Activated naive CD4-positive, alpha-beta T cell treated with anti-CD3 and anti-CD28 coated beads for 36 hours (primary cell): ENCODE results near the gene CNPY4. TPM values are rescaled to one million over a fixed set of nuclear protein-coding genes. Genes with fewer than 3 reads are reported as not detected.
"Not testable (repeated sequence)": the region's sequence is repeated elsewhere in the genome, so short reads cannot be mapped to it uniquely, and the experiment has no call there.

Source experiments
- CTCF ChIA-PET: fragments of 350-600 bp; sonication (Branson Sonifier 250); formaldehyde crosslinking; loops from one replicate; lab custom pipeline; 2021; ENCODE audit warnings: antibody characterized with exemption; lab: Charles Lee
- DNase-seq: peaks from one replicate; pipeline ENCODE4 v3.0.0-alpha.2; 2020
- H3K27ac Mint-ChIP-seq: one replicate; pipeline ENCODE4 v1.8.0; 2021; ENCODE audit warnings: mild to moderate bottlenecking, mixed read lengths
- H3K27me3 Mint-ChIP-seq: one replicate; pipeline ENCODE4 v1.8.0; 2021; ENCODE audit warnings: low read depth, mixed read lengths
- H3K36me3 Mint-ChIP-seq: one replicate; pipeline ENCODE4 v1.8.0; 2021; ENCODE audit warnings: low read depth, mixed read lengths
- H3K4me1 Mint-ChIP-seq: one replicate; pipeline ENCODE4 v1.8.0; 2021; ENCODE audit warnings: low read depth, mixed read lengths
- H3K4me3 Mint-ChIP-seq: one replicate; pipeline ENCODE4 v1.8.0; 2021; ENCODE audit warnings: mild to moderate bottlenecking, moderate library complexity, mixed read lengths
- H3K9me3 Mint-ChIP-seq: one replicate; pipeline ENCODE4 v1.8.0; 2021; ENCODE audit warnings: mixed read lengths
- intact Hi-C: fragments of 100-400 bp; cut with micrococcal nuclease; formaldehyde crosslinking; loops from one replicate; pipeline ENCODE4 v1.15.1; 2023
- total RNA-seq, 2 experiments: library from RNA; stranded (reverse); gene quantifications; one replicate each; pipeline ENCODE4 v1.2.3, GENCODE V29; 2021

The CNPY4 gene
- total RNA-seq, 2 experiments from 2014 or later, result 7.2 to 8.7 TPM

- no peak for DNase-seq
- Mint-ChIP-seq H3K9me3 (no peaks in the 10 kb centered on the region), H3K27me3 (no peaks in the 10 kb centered on the region), H3K4me3 (peak overlapping the region; percentile 100), H3K4me1 (peaks cover 27% of the 10 kb centered on the region), H3K36me3 (peaks cover 13% of the 10 kb centered on the region), H3K27ac (peak overlapping the region; percentile 99)
- CTCF ChIA-PET, result interaction anchor here (0.7 to 1.0 kb wide), 5 partner anchors 23 to 261 kb away, joined by 3 to 4 read pairs (median 3); partner anchors contain the start of gene LAMTOR4
- intact Hi-C loops, result loop anchor here (1.0 to 5.0 kb wide), 5 partner anchors 25 to 719 kb away; partner anchors contain the start of genes AP4M1, BUD31, MCM7 and PDAP1
Measured at GRCh38 chr7:100126239-100126930, 7.0 kb downstream of the CNPY4 start.

GRCh38 chr7:100126931-100127865 is 7.8 kb downstream of the CNPY4 start, which contains the start of gene MBLAC1:
Gene MBLAC1, plus strand, starts transcription at chr7:100126967. Its CDS starts 429 bp downstream, at chr7:100127396.
- DNase-seq, result peak; percentile 94
- no peaks in the 10 kb centered on the region for H3K27me3 Mint-ChIP-seq
- H3K36me3 Mint-ChIP-seq, result peaks cover 13% of the 10 kb centered on the region
- intact Hi-C loops, result loop anchor here (1.0 to 5.0 kb wide), 6 partner anchors 8 to 720 kb away; partner anchors contain the start of genes AP4M1, BUD31, CNPY4 and MCM7
- no peaks in the 10 kb centered on the region for H3K9me3 Mint-ChIP-seq
- H3K4me3 Mint-ChIP-seq, result peak within 1 kb of the TSS; percentile 100
- peak within 1 kb of the TSS; percentile 99 for H3K27ac Mint-ChIP-seq
- H3K4me1 Mint-ChIP-seq, result peaks cover 30% of the 10 kb centered on the region
- CTCF ChIA-PET, result interaction anchor here (0.8 to 1.4 kb wide), 4 partner anchors 22 to 218 kb away, joined by 3 to 4 read pairs (median 4); partner anchors contain the start of genes AP4M1, LAMTOR4 and MCM7

- intact Hi-C loops, result loop anchor here (1.0 to 5.0 kb wide), 4 partner anchors 9 to 721 kb away; partner anchors contain the start of genes BUD31, CNPY4, PDAP1 and TAF6
Measured at GRCh38 chr7:100127866-100128636, 8.6 kb downstream of the CNPY4 start.

GRCh38 chr7:100128637-100128963 is 9.2 kb downstream of the CNPY4 start:
- DNase-seq, result no peak
- intact Hi-C loops, result loop anchor here (5.0 kb wide), 1 partner anchor 721 kb away; the partner anchor contains the start of genes BUD31 and PDAP1

More at GRCh38 chr7:100127866-100128636, 8.6 kb downstream of the CNPY4 start:
- no peaks in the 10 kb centered on the region for H3K9me3 Mint-ChIP-seq
- peak; percentile 28 for DNase-seq
- CTCF ChIA-PET, result interaction anchor here (0.6 to 6.3 kb wide), 6 partner anchors 11 to 424 kb away, joined by 3 to 60 read pairs (median 4); partner anchors contain the start of genes AP4M1 and MCM7
- peaks cover 9% of the 10 kb centered on the region for H3K36me3 Mint-ChIP-seq
- H3K4me1 Mint-ChIP-seq, result peaks cover 34% of the 10 kb centered on the region
- H3K4me3 Mint-ChIP-seq, result peak overlapping the region; percentile 100
- peak overlapping the region; percentile 66 for H3K27ac Mint-ChIP-seq
- no peaks in the 10 kb centered on the region for H3K27me3 Mint-ChIP-seq

DNA sequence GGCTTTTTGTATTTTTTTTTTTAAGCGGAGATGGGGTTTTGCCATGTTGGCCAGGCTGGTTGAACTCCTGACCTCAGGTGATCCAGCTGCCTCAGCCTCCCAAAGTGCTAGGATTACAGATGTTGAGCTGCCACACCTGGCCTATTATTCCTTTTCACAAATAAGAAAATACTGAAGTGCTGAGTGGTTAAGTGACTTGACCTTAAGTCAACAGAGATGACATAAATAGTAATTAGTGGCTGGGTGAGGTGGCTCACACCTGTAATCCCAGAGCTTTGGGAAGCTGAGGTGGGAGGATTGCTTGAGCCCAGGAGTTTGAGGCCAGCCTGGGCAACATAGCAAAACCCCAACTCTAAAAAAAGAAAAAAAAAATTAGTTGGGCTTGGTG is 10.8 kb downstream of the CNPY4 start:
- H3K27ac Mint-ChIP-seq, H3K4me3 Mint-ChIP-seq, DNase-seq, H3K36me3 Mint-ChIP-seq, H3K27me3 Mint-ChIP-seq, H3K9me3 Mint-ChIP-seq: not testable (repeated sequence)
- H3K4me1 Mint-ChIP-seq, result peaks cover 25% of the 10 kb centered on the region
- intact Hi-C loops, result loop anchor here (2.0 to 5.0 kb wide), 2 partner anchors 212 to 217 kb away; no protein-coding TSS in a partner anchor
- CTCF ChIA-PET, result interaction anchor here (0.6 to 6.3 kb wide), 17 partner anchors 9 to 277 kb away, joined by 3 to 60 read pairs (median 4); partner anchors contain the start of gene LAMTOR4

More at GRCh38 chr7:100128637-100128963, 9.2 kb downstream of the CNPY4 start:
- no peaks in the 10 kb centered on the region for H3K27me3 Mint-ChIP-seq
- CTCF ChIA-PET, result interaction anchor here (0.6 to 6.3 kb wide), 7 partner anchors 11 to 423 kb away, joined by 3 to 60 read pairs (median 4); partner anchors contain the start of genes AP4M1 and MCM7
- H3K4me1 Mint-ChIP-seq, result peaks cover 34% of the 10 kb centered on the region
- no peaks in the 10 kb centered on the region for H3K9me3 Mint-ChIP-seq
- peaks cover 9% of the 10 kb centered on the region for H3K36me3 Mint-ChIP-seq
- H3K27ac Mint-ChIP-seq, result no peak overlapping the region
- peak overlapping the region; percentile 100 for H3K4me3 Mint-ChIP-seq

- no peak overlapping the region for H3K27ac Mint-ChIP-seq
- CTCF ChIA-PET, result interaction anchor here (0.6 to 6.3 kb wide), 20 partner anchors 9 to 276 kb away, joined by 3 to 60 read pairs (median 5); partner anchors contain the start of gene LAMTOR4
- H3K27me3 Mint-ChIP-seq, result no peaks in the 10 kb centered on the region
- intact Hi-C loops, result loop anchor here (1.0 to 5.0 kb wide), 5 partner anchors 49 to 218 kb away; no protein-coding TSS in a partner anchor
- peak overlapping the region; percentile 15 for H3K4me3 Mint-ChIP-seq
- peak; percentile 94 for DNase-seq
- H3K4me1 Mint-ChIP-seq, result peaks cover 20% of the 10 kb centered on the region
- no peaks in the 10 kb centered on the region for H3K36me3 Mint-ChIP-seq
- H3K9me3 Mint-ChIP-seq, result no peaks in the 10 kb centered on the region
Measured at GRCh38 chr7:100130608-100131453, 11.4 kb downstream of the CNPY4 start.

DNA sequence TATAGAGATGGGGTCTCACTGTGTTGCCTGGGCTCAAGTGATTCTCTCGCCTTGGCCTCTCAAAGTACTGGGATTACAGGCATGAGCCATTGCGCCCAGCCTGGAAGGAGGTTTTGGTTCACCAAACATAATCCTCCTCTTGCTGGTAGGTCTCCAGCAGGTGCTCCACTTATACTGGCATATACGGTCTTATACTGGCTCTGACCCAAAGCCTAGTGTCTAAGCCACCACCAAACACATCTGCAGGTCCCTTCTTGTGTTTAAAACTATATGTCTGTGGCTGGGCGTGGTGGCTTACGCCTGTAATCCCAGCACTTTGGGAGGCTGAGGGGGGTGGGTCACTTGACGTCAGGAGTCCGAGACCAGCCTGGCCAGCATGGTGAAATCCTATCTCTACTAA is 12.7 kb downstream of the CNPY4 start:
- Mint-ChIP-seq H3K4me3 (no peak overlapping the region), H3K36me3 (no peaks in the 10 kb centered on the region), H3K27ac (no peak overlapping the region), H3K9me3 (no peaks in the 10 kb centered on the region), H3K27me3 (no peaks in the 10 kb centered on the region), H3K4me1 (peaks cover 20% of the 10 kb centered on the region)
- CTCF ChIA-PET, result interaction anchor here (0.6 to 6.3 kb wide), 26 partner anchors 10 to 1220 kb away, joined by 3 to 60 read pairs (median 5); partner anchors contain the start of genes AP4M1, LAMTOR4, MCM7 and PVRIG
- intact Hi-C loops, result loop anchor here (1.0 to 5.0 kb wide), 4 partner anchors 89 to 275 kb away; no protein-coding TSS in a partner anchor
- no peak for DNase-seq

- H3K36me3 Mint-ChIP-seq, result no peaks in the 10 kb centered on the region
- H3K27me3 Mint-ChIP-seq, result no peaks in the 10 kb centered on the region
- CTCF ChIA-PET, result interaction anchor here (0.5 to 6.3 kb wide), 32 partner anchors 9 to 318 kb away, joined by 3 to 60 read pairs (median 4); partner anchors contain the start of genes AP4M1, LAMTOR4, MCM7 and PVRIG
- intact Hi-C loops, result loop anchor here (1.0 to 5.0 kb wide), 4 partner anchors 89 to 275 kb away; no protein-coding TSS in a partner anchor
- no peak overlapping the region for H3K27ac Mint-ChIP-seq
- DNase-seq, result peak; percentile 82
- H3K9me3 Mint-ChIP-seq, result no peaks in the 10 kb centered on the region
- H3K4me3 Mint-ChIP-seq, result no peak overlapping the region
- peaks cover 21% of the 10 kb centered on the region for H3K4me1 Mint-ChIP-seq
Measured at GRCh38 chr7:100132697-100133151, 13.3 kb downstream of the CNPY4 start.

- no peaks in the 10 kb centered on the region for H3K27me3 Mint-ChIP-seq
- intact Hi-C loops, result loop anchor here (1.0 kb wide), 1 partner anchor 10 kb away; the partner anchor contains the start of gene LAMTOR4
- CTCF ChIA-PET, result interaction anchor here (0.8 to 4.3 kb wide), 6 partner anchors 9 to 82 kb away, joined by 3 to 26 read pairs (median 4); partner anchors contain the start of genes LAMTOR4 and PVRIG
- peak overlapping the region; percentile 68 for H3K27ac Mint-ChIP-seq
- peaks cover 12% of the 10 kb centered on the region for H3K4me1 Mint-ChIP-seq
- H3K36me3 Mint-ChIP-seq, result no peaks in the 10 kb centered on the region
- no peak overlapping the region for H3K4me3 Mint-ChIP-seq
- DNase-seq, result no peak
- H3K9me3 Mint-ChIP-seq, result no peaks in the 10 kb centered on the region
Measured at GRCh38 chr7:100137851-100138760, 18.7 kb downstream of the CNPY4 start.
